Iris pigment epithelial cell (primary cell): Measurements from ENCODE around the gene SPANXA1.
"Not testable (repeated sequence)": the region's sequence is repeated elsewhere in the genome, so short reads cannot be mapped to it uniquely, and the experiment has no call there.

Experiments used
- DNase-seq: peaks from one replicate; pipeline ENCODE4 v3.0.0-alpha.2; 2011; ENCODE audit warnings: low read depth

SPANXA1 gene, protein sequence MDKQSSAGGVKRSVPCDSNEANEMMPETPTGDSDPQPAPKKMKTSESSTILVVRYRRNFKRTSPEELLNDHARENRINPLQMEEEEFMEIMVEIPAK

DNA sequence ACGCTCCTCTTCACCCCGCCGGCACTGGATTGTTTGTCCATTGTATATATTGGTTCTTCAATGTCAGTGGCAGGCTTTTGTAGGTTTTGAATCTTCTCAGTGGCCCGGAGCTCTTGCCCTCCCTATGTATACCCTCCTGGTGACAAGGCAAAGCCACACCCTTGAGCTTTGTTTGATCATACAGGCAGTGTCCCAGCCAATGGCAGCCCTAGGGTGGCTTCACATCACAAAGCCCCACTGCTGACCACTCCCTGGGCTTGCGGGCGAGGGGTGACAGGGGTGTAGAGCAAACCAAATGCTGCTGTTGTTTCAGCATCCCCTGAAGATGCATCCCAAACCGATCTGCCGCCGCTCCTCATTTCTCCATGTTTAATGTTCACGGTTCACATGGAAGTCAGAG is at the start of gene SPANXA1:
TSS of gene SPANXA1 (minus strand) at position 101 of the 400 bp plus-strand sequence. CDS start at position 41, 60 bp downstream.
- DNase-seq = not testable (repeated sequence)

DNA sequence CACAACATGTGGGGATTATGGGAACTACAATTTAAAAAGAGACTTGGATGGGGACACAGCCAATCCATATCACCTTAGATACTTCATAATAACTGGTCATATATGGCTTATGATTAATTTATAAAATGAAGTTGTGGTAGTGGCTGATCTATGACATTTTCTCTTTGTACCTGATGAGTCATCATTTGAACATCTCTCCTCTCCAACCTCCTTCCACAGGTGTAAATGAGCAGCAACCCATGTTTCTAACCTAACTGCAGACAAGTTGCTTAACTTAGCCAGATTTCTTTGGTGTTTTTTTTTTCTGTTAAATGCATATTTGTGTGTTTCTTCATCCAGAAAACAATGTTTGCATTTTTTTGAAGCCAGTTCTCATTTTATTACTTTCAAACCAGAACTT is 47.6 kb upstream of the SPANXA1 start:
- DNase-seq = peak; percentile 55

DNA sequence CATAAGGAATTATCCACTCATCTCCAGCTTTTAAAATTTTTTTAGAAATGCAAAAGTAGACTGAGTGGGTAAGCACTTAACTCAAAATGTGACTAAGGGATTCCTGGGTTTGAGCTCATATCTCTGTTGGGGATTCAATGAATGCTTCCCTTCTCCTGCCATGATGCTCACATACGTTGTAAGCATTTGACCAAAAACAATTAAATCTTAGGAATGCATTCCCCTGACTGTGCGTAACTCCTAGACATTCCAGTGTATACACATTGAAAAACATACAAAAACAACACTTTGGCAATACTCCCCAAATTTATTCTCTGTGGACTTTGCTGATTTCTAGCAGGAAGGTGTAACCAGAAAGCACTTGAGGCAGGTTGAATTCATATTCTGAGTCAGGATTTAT is 34.8 kb upstream of the SPANXA1 start:
- peak; percentile 28 for DNase-seq

DNA sequence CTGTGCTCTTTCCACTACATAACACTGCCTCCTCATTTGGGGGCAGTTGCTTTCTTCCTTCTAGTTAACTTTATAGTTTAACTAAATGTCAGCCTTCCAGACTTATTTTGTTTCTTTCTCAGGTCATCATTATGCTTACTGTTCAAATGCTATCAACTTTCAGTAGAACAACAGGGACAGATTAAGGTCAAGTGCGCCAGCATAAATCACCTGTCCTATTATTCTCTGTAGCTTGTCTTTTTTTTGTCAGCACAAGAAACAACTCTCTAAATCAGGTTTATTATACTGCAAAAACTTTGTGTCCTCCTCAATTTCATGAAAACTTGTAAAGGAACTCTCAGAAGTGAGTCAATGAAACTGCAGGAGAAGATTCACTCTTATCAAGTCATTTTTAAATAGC is 24.6 kb upstream of the SPANXA1 start:
- no peak for DNase-seq

DNA sequence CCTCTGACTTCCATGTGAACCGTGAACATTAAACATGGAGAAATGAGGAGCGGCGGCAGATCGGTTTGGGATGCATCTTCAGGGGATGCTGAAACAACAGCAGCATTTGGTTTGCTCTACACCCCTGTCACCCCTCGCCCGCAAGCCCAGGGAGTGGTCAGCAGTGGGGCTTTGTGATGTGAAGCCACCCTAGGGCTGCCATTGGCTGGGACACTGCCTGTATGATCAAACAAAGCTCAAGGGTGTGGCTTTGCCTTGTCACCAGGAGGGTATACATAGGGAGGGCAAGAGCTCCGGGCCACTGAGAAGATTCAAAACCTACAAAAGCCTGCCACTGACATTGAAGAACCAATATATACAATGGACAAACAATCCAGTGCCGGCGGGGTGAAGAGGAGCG is 4.9 kb upstream of the SPANXA1 start, which contains the start of gene SPANXA2:
TSS of gene SPANXA2 (plus strand) at position 301 of the 400 bp plus-strand sequence. CDS start at position 361, 60 bp downstream.
- not testable (repeated sequence) for DNase-seq

DNA sequence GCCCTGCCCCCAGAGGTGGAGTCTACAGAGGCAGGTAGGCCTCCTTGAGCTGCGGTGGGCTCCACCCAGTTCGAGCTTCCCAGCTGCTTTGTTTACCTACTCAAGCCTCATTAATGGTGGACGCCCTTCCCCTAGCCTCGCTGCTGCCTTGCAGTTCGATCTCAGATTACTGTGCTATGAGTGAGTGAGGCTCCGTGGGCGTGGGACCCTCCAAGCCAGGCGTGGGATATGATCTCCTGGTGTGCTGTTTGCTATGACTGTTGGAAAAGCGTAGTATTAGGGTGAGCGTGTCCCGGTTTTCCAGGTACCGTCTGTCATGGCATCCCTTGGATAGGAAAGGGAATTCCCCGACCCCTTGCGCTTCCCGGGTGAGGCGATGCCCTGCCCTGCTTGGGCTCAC is 42.0 kb downstream of the SPANXA1 start:
- not testable (repeated sequence) for DNase-seq
